Activated naive CD4-positive, alpha-beta T cell treated with anti-CD3 and anti-CD28 coated beads for 36 hours (primary cell): Measurements from ENCODE around the gene RGL3. TPM values are rescaled to one million over a fixed set of nuclear protein-coding genes. Genes with fewer than 3 reads are reported as not detected.
A peak's percentile ranks its signal among the peaks of the same experiment; 100 is the strongest.
"Not testable (repeated sequence)": the region's sequence is repeated elsewhere in the genome, so short reads cannot be mapped to it uniquely, and the experiment has no call there.

ENCODE experiments used
- CTCF ChIA-PET: fragments of 350-600 bp; sonication (Branson Sonifier 250); formaldehyde crosslinking; loops from one replicate; lab custom pipeline; 2021; ENCODE audit warnings: antibody characterized with exemption; lab: Charles Lee
- DNase-seq: peaks from one replicate; pipeline ENCODE4 v3.0.0-alpha.2; 2020
- H3K27ac Mint-ChIP-seq: one replicate; pipeline ENCODE4 v1.8.0; 2021; ENCODE audit warnings: mild to moderate bottlenecking, mixed read lengths
- H3K27me3 Mint-ChIP-seq: one replicate; pipeline ENCODE4 v1.8.0; 2021; ENCODE audit warnings: low read depth, mixed read lengths
- H3K36me3 Mint-ChIP-seq: one replicate; pipeline ENCODE4 v1.8.0; 2021; ENCODE audit warnings: low read depth, mixed read lengths
- H3K4me1 Mint-ChIP-seq: one replicate; pipeline ENCODE4 v1.8.0; 2021; ENCODE audit warnings: low read depth, mixed read lengths
- H3K4me3 Mint-ChIP-seq: one replicate; pipeline ENCODE4 v1.8.0; 2021; ENCODE audit warnings: mild to moderate bottlenecking, moderate library complexity, mixed read lengths
- H3K9me3 Mint-ChIP-seq: one replicate; pipeline ENCODE4 v1.8.0; 2021; ENCODE audit warnings: mixed read lengths
- intact Hi-C: fragments of 100-400 bp; cut with micrococcal nuclease; formaldehyde crosslinking; loops from one replicate; pipeline ENCODE4 v1.15.1; 2023
- total RNA-seq, 2 experiments: library from RNA; stranded (reverse); gene quantifications; one replicate each; pipeline ENCODE4 v1.2.3, GENCODE V29; 2021

The RGL3 gene
- not detected for total RNA-seq

GRCh38 chr19:11418549-11419506 is at the start of gene RGL3:
Gene RGL3, minus strand, starts transcription at chr19:11419314. Its CDS starts 36 bp downstream, at chr19:11419278.
- CTCF ChIA-PET, result interaction anchor here (0.7 to 0.9 kb wide), 2 partner anchors 38 to 184 kb away, joined by 3 to 4 read pairs; no protein-coding TSS in a partner anchor
- Mint-ChIP-seq H3K27ac (no peak within 1 kb of the TSS), H3K27me3 (peaks cover 57% of the 10 kb centered on the region), H3K4me3 (no peak within 1 kb of the TSS), H3K36me3 (no peaks in the 10 kb centered on the region), H3K4me1 (peaks cover 40% of the 10 kb centered on the region), H3K9me3 (no peaks in the 10 kb centered on the region)
- no peak for DNase-seq
- intact Hi-C loops, result no loop called here

GRCh38 chr19:11468266-11468845 is 49.2 kb upstream of the RGL3 start:
- H3K9me3 Mint-ChIP-seq, DNase-seq, H3K36me3 Mint-ChIP-seq, intact Hi-C loops, H3K27me3 Mint-ChIP-seq, H3K4me3 Mint-ChIP-seq, H3K27ac Mint-ChIP-seq, H3K4me1 Mint-ChIP-seq: not testable (repeated sequence)
- CTCF ChIA-PET, result interaction anchor here (0.7 to 2.5 kb wide), 2 partner anchors 14 to 38 kb away, joined by 4 to 10 read pairs; no protein-coding TSS in a partner anchor

GRCh38 chr19:11465600-11465999 is 46.5 kb upstream of the RGL3 start:
- intact Hi-C loops, result no loop called here
- Mint-ChIP-seq H3K27ac (no peak overlapping the region), H3K27me3 (no peaks in the 10 kb centered on the region), H3K4me3 (no peak overlapping the region), H3K36me3 (no peaks in the 10 kb centered on the region), H3K4me1 (no peaks in the 10 kb centered on the region), H3K9me3 (no peaks in the 10 kb centered on the region)
- CTCF ChIA-PET, result no interaction called here
- DNase-seq, result no peak

- Mint-ChIP-seq H3K4me1 (no peaks in the 10 kb centered on the region), H3K4me3 (no peak overlapping the region), H3K9me3 (no peaks in the 10 kb centered on the region), H3K27ac (no peak overlapping the region), H3K27me3 (peaks cover 3% of the 10 kb centered on the region), H3K36me3 (no peaks in the 10 kb centered on the region)
- intact Hi-C loops, result no loop called here
- no peak for DNase-seq
- CTCF ChIA-PET, result no interaction called here
Measured at GRCh38 chr19:11464333-11465265, 45.5 kb upstream of the RGL3 start.

- Mint-ChIP-seq H3K27ac (no peak overlapping the region), H3K36me3 (no peaks in the 10 kb centered on the region), H3K4me1 (no peaks in the 10 kb centered on the region), H3K9me3 (no peaks in the 10 kb centered on the region), H3K27me3 (peaks cover 3% of the 10 kb centered on the region), H3K4me3 (no peak overlapping the region)
- intact Hi-C loops, result no loop called here
- DNase-seq, result no peak
- CTCF ChIA-PET, result no interaction called here
Measured at GRCh38 chr19:11463391-11463790, 44.3 kb upstream of the RGL3 start.

GRCh38 chr19:11461453-11461852 is 42.3 kb upstream of the RGL3 start:
- Mint-ChIP-seq H3K4me1 (no peaks in the 10 kb centered on the region), H3K4me3 (no peak overlapping the region), H3K36me3 (no peaks in the 10 kb centered on the region), H3K27ac (no peak overlapping the region), H3K9me3 (no peaks in the 10 kb centered on the region), H3K27me3 (peaks cover 3% of the 10 kb centered on the region)
- CTCF ChIA-PET, result interaction anchor here (0.7 kb wide), 1 partner anchor 34 kb away, joined by 5 read pairs; no protein-coding TSS in a partner anchor
- intact Hi-C loops, result no loop called here
- no peak for DNase-seq

GRCh38 chr19:11460207-11460606 is 41.1 kb upstream of the RGL3 start:
- intact Hi-C loops, result no loop called here
- Mint-ChIP-seq H3K27me3 (peaks cover 3% of the 10 kb centered on the region), H3K36me3 (no peaks in the 10 kb centered on the region), H3K27ac (no peak overlapping the region), H3K4me3 (no peak overlapping the region), H3K4me1 (no peaks in the 10 kb centered on the region), H3K9me3 (no peaks in the 10 kb centered on the region)
- peak; percentile 46 for DNase-seq
- CTCF ChIA-PET, result no interaction called here

GRCh38 chr19:11458912-11459311 is 39.8 kb upstream of the RGL3 start:
- intact Hi-C loops, H3K9me3 Mint-ChIP-seq, H3K36me3 Mint-ChIP-seq, H3K4me3 Mint-ChIP-seq, H3K27ac Mint-ChIP-seq, H3K4me1 Mint-ChIP-seq, H3K27me3 Mint-ChIP-seq, DNase-seq: not testable (repeated sequence)
- CTCF ChIA-PET, result interaction anchor here (0.6 kb wide), 3 partner anchors 15 to 310 kb away, joined by 3 to 4 read pairs (median 3); partner anchors contain the start of gene PRKCSH

- H3K4me3 Mint-ChIP-seq, result no peak overlapping the region
- no peak overlapping the region for H3K27ac Mint-ChIP-seq
- intact Hi-C loops, result no loop called here
- H3K27me3 Mint-ChIP-seq, result peaks cover 3% of the 10 kb centered on the region
- no peak for DNase-seq
- no peaks in the 10 kb centered on the region for H3K9me3 Mint-ChIP-seq
- CTCF ChIA-PET, result interaction anchor here (0.6 to 1.2 kb wide), 4 partner anchors 23 to 462 kb away, joined by 3 to 7 read pairs (median 3); partner anchors contain the start of gene PRKCSH
- H3K4me1 Mint-ChIP-seq, result no peaks in the 10 kb centered on the region
- no peaks in the 10 kb centered on the region for H3K36me3 Mint-ChIP-seq
Measured at GRCh38 chr19:11458236-11458900, 39.3 kb upstream of the RGL3 start.

GRCh38 chr19:11457831-11458230 is 38.7 kb upstream of the RGL3 start:
- H3K27ac Mint-ChIP-seq, result no peak overlapping the region
- H3K9me3 Mint-ChIP-seq, result no peaks in the 10 kb centered on the region
- H3K4me1 Mint-ChIP-seq, result no peaks in the 10 kb centered on the region
- CTCF ChIA-PET, result interaction anchor here (0.6 to 1.2 kb wide), 2 partner anchors 25 to 463 kb away, joined by 3 to 7 read pairs; no protein-coding TSS in a partner anchor
- DNase-seq, result no peak
- H3K27me3 Mint-ChIP-seq, result peaks cover 3% of the 10 kb centered on the region
- H3K36me3 Mint-ChIP-seq, result no peaks in the 10 kb centered on the region
- intact Hi-C loops, result no loop called here
- no peak overlapping the region for H3K4me3 Mint-ChIP-seq

GRCh38 chr19:11457115-11457514 is 38.0 kb upstream of the RGL3 start:
- H3K27me3 Mint-ChIP-seq, result peaks cover 3% of the 10 kb centered on the region
- no peaks in the 10 kb centered on the region for H3K9me3 Mint-ChIP-seq
- intact Hi-C loops, result no loop called here
- no peaks in the 10 kb centered on the region for H3K36me3 Mint-ChIP-seq
- no peak overlapping the region for H3K27ac Mint-ChIP-seq
- no peaks in the 10 kb centered on the region for H3K4me1 Mint-ChIP-seq
- H3K4me3 Mint-ChIP-seq, result no peak overlapping the region
- DNase-seq, result no peak
- CTCF ChIA-PET, result interaction anchor here (1.2 kb wide), 1 partner anchor 26 kb away, joined by 7 read pairs; no protein-coding TSS in a partner anchor
